SJSA1 (cell line): ENCODE results near the gene BSN. TPM values are rescaled to one million over a fixed set of nuclear protein-coding genes. Genes with fewer than 3 reads are reported as not detected.

ENCODE experiments used
- DNase-seq, 2 experiments: peaks; one replicate each; pipeline ENCODE4 v3.0.0-alpha.2; 2015 to 2020; ENCODE audit warnings: low spot score in 2 of 2, low read depth in 1 of 2
- H3K27ac ChIP-seq: fragments of 250-450 bp; sonication (Bioruptor Pico); 2 replicates; pipeline ENCODE4 v1.5.1; 2020; ENCODE audit warnings: mild to moderate bottlenecking, moderate library complexity
- H3K27me3 ChIP-seq: fragments of 250-450 bp; sonication (Bioruptor Pico); replicated peaks from 2 replicates; pipeline ENCODE4 v1.5.1; 2020; ENCODE audit warnings: mild to moderate bottlenecking, moderate library complexity
- H3K36me3 ChIP-seq: fragments of 250-450 bp; sonication (Bioruptor Pico); 2 replicates; pipeline ENCODE4 v1.5.1; 2020; ENCODE audit warnings: mild to moderate bottlenecking
- H3K4me1 ChIP-seq: fragments of 250-450 bp; sonication (Bioruptor Pico); replicated peaks from 2 replicates; pipeline ENCODE4 v1.6.1; 2021; ENCODE audit warnings: mild to moderate bottlenecking
- H3K4me3 ChIP-seq: fragments of 250-450 bp; sonication (Bioruptor Pico); 2 replicates; pipeline ENCODE4 v1.5.1; 2020; ENCODE audit warnings: mild to moderate bottlenecking
- H3K9me3 ChIP-seq: fragments of 250-450 bp; sonication (Bioruptor Pico); replicated peaks from 2 replicates; pipeline ENCODE4 v1.5.1; 2020; ENCODE audit warnings: mild to moderate bottlenecking
- total RNA-seq: library from RNA; depleted of rRNA; stranded (reverse); fragments of >200 nt; shearing (Covaris generic); gene quantifications from 2 replicates; pipeline ENCODE4 v1.2.3, GENCODE V29; 2014

Gene BSN
- total RNA-seq, 1 experiment from 2014 or later, result 0.05 TPM

GRCh38 chr3:49654176-49654825 is 100.0 kb downstream of the BSN start:
- no peaks in the 10 kb centered on the region for H3K9me3 ChIP-seq
- no peaks in the 10 kb centered on the region for H3K4me1 ChIP-seq
- no peaks in the 10 kb centered on the region for H3K27me3 ChIP-seq
- no peak overlapping the region for H3K4me3 ChIP-seq
- H3K27ac ChIP-seq, result no peak overlapping the region
- H3K36me3 ChIP-seq, result no peaks in the 10 kb centered on the region
- DNase-seq, result no peak

- no peaks in the 10 kb centered on the region for H3K27me3 ChIP-seq
- H3K4me1 ChIP-seq, result no peaks in the 10 kb centered on the region
- no peaks in the 10 kb centered on the region for H3K9me3 ChIP-seq
- no peak overlapping the region for H3K4me3 ChIP-seq
- no peak overlapping the region for H3K27ac ChIP-seq
- no peak for DNase-seq
- H3K36me3 ChIP-seq, result no peaks in the 10 kb centered on the region
These were observed 100.8 kb downstream of the BSN start for GRCh38 chr3:49654955-49655556.

GRCh38 chr3:49655731-49656285 is 101.5 kb downstream of the BSN start:
- Histone ChIP-seq H3K27me3 (no peaks in the 10 kb centered on the region), H3K4me3 (no peak overlapping the region), H3K27ac (no peak overlapping the region), H3K36me3 (no peaks in the 10 kb centered on the region), H3K4me1 (no peaks in the 10 kb centered on the region), H3K9me3 (no peaks in the 10 kb centered on the region)
- DNase-seq, result no peak

- no peak for DNase-seq
- no peaks in the 10 kb centered on the region for H3K36me3 ChIP-seq
- no peak overlapping the region for H3K27ac ChIP-seq
- H3K27me3 ChIP-seq, result no peaks in the 10 kb centered on the region
- no peaks in the 10 kb centered on the region for H3K9me3 ChIP-seq
- H3K4me3 ChIP-seq, result no peak overlapping the region
- H3K4me1 ChIP-seq, result no peaks in the 10 kb centered on the region
These were observed 102.3 kb downstream of the BSN start for GRCh38 chr3:49656541-49657112.

GRCh38 chr3:49657208-49657915 is 103.1 kb downstream of the BSN start:
- no peak for DNase-seq
- no peaks in the 10 kb centered on the region for H3K4me1 ChIP-seq
- H3K4me3 ChIP-seq, result no peak overlapping the region
- H3K9me3 ChIP-seq, result no peaks in the 10 kb centered on the region
- H3K27ac ChIP-seq, result no peak overlapping the region
- no peaks in the 10 kb centered on the region for H3K27me3 ChIP-seq
- H3K36me3 ChIP-seq, result no peaks in the 10 kb centered on the region

- H3K36me3 ChIP-seq, result no peaks in the 10 kb centered on the region
- no peaks in the 10 kb centered on the region for H3K9me3 ChIP-seq
- no peak overlapping the region for H3K27ac ChIP-seq
- H3K4me3 ChIP-seq, result no peak overlapping the region
- no peaks in the 10 kb centered on the region for H3K4me1 ChIP-seq
- H3K27me3 ChIP-seq, result no peaks in the 10 kb centered on the region
- no peak for DNase-seq
These were observed 104.4 kb downstream of the BSN start for GRCh38 chr3:49658711-49659110.

- H3K27me3 ChIP-seq, result no peaks in the 10 kb centered on the region
- H3K27ac ChIP-seq, result no peak overlapping the region
- no peaks in the 10 kb centered on the region for H3K36me3 ChIP-seq
- no peak for DNase-seq
- H3K9me3 ChIP-seq, result no peaks in the 10 kb centered on the region
- H3K4me3 ChIP-seq, result no peak overlapping the region
- no peaks in the 10 kb centered on the region for H3K4me1 ChIP-seq
These were observed 105.5 kb downstream of the BSN start for GRCh38 chr3:49659756-49660155.

GRCh38 chr3:49661281-49661680 is 107.0 kb downstream of the BSN start:
- Histone ChIP-seq H3K4me3 (no peak overlapping the region), H3K4me1 (no peaks in the 10 kb centered on the region), H3K27me3 (no peaks in the 10 kb centered on the region), H3K9me3 (no peaks in the 10 kb centered on the region), H3K27ac (no peak overlapping the region), H3K36me3 (no peaks in the 10 kb centered on the region)
- no peak for DNase-seq

- H3K4me1 ChIP-seq, result no peaks in the 10 kb centered on the region
- H3K9me3 ChIP-seq, result no peaks in the 10 kb centered on the region
- H3K36me3 ChIP-seq, result no peaks in the 10 kb centered on the region
- no peaks in the 10 kb centered on the region for H3K27me3 ChIP-seq
- H3K4me3 ChIP-seq, result no peak overlapping the region
- H3K27ac ChIP-seq, result no peak overlapping the region
- DNase-seq, result no peak
These were observed 107.7 kb downstream of the BSN start for GRCh38 chr3:49662021-49662420.

- Histone ChIP-seq H3K36me3 (no peaks in the 10 kb centered on the region), H3K27me3 (no peaks in the 10 kb centered on the region), H3K4me3 (no peak overlapping the region), H3K4me1 (no peaks in the 10 kb centered on the region), H3K9me3 (no peaks in the 10 kb centered on the region), H3K27ac (no peak overlapping the region)
- DNase-seq, result no peak
These were observed 108.6 kb downstream of the BSN start for GRCh38 chr3:49662720-49663413.

GRCh38 chr3:49663831-49664230 is 109.6 kb downstream of the BSN start:
- Histone ChIP-seq H3K27me3 (no peaks in the 10 kb centered on the region), H3K9me3 (no peaks in the 10 kb centered on the region), H3K36me3 (no peaks in the 10 kb centered on the region), H3K4me3 (no peak overlapping the region), H3K4me1 (peaks cover 6% of the 10 kb centered on the region), H3K27ac (no peak overlapping the region)
- DNase-seq, result no peak

- DNase-seq, result no peak
- H3K27me3 ChIP-seq, result no peaks in the 10 kb centered on the region
- no peaks in the 10 kb centered on the region for H3K36me3 ChIP-seq
- no peak overlapping the region for H3K27ac ChIP-seq
- H3K9me3 ChIP-seq, result no peaks in the 10 kb centered on the region
- no peak overlapping the region for H3K4me3 ChIP-seq
- peaks cover 10% of the 10 kb centered on the region for H3K4me1 ChIP-seq
These were observed 110.0 kb downstream of the BSN start for GRCh38 chr3:49664300-49664699.

GRCh38 chr3:49665822-49666519 is 111.7 kb downstream of the BSN start:
- Histone ChIP-seq H3K4me1 (peaks cover 11% of the 10 kb centered on the region), H3K27ac (no peak overlapping the region), H3K36me3 (no peaks in the 10 kb centered on the region), H3K27me3 (no peaks in the 10 kb centered on the region), H3K9me3 (no peaks in the 10 kb centered on the region), H3K4me3 (no peak overlapping the region)
- no peak for DNase-seq
